VCaP (cell line): ENCODE measurements around the gene NPHS1.

Experiments
- H3K27ac ChIP-seq: fragments of 450-650 bp; 2 replicates; pipeline ENCODE4 v1.5.1; 2017
- TF ChIP-seq, protein P1 (sequence below): fragments of 450-650 bp; conservative IDR thresholded peaks from 2 replicates; pipeline ENCODE4 v1.5.1; 2017; ENCODE audit warnings: mild to moderate bottlenecking, moderate library complexity

The NPHS1 gene

DNA sequence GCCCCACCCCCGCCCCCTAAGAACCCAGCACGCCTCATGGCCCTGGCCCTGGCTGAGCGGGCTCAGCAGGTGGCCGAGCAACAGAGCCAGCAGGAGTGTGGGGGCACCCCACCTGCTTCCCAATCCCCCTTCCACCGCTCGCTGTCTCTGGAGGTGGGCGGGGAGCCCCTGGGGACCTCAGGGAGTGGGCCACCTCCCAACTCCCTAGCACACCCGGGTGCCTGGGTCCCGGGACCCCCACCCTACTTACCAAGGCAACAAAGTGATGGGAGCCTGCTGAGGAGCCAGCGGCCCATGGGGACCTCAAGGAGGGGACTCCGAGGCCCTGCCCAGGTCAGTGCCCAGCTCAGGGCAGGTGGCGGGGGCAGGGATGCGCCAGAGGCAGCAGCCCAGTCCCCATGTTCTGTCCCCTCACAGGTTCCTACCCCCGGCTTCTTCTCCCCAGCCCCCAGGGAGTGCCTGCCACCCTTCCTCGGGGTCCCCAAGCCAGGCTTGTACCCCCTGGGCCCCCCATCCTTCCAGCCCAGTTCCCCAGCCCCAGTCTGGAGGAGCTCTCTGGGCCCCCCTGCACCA, 65.0 kb downstream of the NPHS1 start:
- H3K27ac ChIP-seq: no peak overlapping the region
- TF ChIP-seq, protein P1, sequence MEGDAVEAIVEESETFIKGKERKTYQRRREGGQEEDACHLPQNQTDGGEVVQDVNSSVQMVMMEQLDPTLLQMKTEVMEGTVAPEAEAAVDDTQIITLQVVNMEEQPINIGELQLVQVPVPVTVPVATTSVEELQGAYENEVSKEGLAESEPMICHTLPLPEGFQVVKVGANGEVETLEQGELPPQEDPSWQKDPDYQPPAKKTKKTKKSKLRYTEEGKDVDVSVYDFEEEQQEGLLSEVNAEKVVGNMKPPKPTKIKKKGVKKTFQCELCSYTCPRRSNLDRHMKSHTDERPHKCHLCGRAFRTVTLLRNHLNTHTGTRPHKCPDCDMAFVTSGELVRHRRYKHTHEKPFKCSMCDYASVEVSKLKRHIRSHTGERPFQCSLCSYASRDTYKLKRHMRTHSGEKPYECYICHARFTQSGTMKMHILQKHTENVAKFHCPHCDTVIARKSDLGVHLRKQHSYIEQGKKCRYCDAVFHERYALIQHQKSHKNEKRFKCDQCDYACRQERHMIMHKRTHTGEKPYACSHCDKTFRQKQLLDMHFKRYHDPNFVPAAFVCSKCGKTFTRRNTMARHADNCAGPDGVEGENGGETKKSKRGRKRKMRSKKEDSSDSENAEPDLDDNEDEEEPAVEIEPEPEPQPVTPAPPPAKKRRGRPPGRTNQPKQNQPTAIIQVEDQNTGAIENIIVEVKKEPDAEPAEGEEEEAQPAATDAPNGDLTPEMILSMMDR: no peak

DNA sequence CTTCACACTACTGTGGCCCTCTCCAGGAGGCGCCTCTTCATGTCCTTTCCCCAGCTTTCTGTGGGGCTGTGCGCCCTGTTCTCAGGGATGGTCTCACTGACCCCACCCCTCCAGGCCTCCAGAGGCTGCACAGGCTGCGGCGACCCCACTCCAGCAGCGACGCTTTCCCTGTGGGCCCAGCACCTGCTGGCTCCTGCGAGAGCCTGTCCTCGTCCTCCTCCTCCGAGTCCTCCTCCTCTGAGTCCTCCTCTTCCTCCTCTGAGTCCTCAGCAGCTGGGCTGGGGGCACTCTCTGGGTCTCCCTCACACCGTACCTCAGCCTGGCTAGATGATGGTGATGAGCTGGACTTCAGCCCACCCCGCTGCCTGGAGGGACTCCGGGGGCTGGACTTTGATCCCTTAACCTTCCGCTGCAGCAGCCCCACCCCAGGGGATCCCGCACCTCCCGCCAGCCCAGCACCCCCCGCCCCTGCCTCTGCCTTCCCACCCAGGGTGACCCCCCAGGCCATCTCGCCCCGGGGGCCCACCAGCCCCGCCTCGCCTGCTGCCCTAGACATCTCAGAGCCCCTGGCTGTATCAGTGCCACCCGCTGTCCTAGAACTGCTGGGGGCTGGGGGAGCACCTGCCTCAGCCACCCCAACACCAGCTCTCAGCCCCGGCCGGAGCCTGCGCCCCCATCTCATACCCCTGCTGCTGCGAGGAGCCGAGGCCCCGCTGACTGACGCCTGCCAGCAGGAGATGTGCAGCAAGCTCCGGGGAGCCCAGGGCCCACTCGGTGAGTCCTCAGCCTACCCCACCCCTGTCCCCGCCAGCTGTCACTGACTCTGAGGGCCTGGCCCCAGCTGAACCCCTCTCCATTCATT, 65.8 kb downstream of the NPHS1 start:
- H3K27ac ChIP-seq: no peak overlapping the region
- TF ChIP-seq, protein P1: no peak

DNA sequence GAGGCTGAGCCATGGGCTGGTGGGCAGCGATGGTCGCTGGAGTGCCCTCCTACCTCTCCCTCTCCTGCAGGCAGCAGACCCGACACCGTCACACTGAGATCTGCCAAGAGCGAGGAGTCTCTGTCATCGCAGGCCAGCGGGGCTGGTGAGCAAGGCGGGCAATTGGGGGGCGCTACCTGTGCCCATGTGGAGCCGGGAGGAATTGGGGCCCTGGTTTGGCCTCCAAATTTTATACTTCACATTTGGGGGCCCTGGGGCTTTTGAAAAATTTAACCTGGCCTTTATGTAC, 67.0 kb downstream of the NPHS1 start:
- TF ChIP-seq, protein P1: no peak
- H3K27ac ChIP-seq: no peak overlapping the region

DNA sequence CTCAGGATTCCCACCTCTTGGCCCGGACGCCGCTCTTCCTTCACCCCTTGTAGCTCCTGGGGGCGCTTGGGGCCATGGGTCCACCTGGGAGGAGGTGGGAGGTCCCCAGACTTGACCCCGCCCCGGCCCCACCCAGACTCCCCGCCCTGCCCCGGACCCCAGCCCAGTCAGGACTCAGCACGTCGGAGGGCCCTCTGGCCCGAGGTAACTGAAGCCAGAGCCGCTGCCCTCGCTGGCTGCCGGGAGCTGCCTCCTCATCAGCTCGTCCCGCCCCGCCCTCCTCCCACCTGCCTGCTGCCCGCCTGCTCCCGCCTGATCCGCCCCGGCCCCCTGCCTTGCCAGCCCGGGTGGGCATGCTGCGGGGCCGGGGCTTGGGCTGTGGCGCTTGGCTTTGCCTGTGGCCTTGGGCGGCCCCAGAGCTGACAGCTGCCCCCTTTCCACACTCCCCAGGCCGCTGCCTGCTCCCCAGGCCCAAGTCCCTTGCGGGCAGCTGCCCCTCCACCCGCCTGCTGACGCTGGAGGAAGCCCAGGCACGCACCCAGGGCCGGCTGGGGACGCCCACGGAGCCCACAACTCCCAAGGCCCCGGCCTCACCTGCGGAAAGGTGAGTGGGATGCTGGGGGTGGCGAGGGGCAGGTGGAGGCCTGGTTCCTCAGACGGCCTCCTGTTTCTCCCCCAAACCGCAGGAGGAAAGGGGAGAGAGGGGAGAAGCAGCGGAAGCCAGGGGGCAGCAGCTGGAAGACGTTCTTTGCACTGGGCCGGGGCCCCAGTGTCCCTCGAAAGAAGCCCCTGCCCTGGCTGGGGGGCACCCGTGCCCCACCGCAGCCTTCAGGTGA, 67.6 kb downstream of the NPHS1 start:
- no peak overlapping the region for H3K27ac ChIP-seq
- TF ChIP-seq, protein P1: no peak

DNA sequence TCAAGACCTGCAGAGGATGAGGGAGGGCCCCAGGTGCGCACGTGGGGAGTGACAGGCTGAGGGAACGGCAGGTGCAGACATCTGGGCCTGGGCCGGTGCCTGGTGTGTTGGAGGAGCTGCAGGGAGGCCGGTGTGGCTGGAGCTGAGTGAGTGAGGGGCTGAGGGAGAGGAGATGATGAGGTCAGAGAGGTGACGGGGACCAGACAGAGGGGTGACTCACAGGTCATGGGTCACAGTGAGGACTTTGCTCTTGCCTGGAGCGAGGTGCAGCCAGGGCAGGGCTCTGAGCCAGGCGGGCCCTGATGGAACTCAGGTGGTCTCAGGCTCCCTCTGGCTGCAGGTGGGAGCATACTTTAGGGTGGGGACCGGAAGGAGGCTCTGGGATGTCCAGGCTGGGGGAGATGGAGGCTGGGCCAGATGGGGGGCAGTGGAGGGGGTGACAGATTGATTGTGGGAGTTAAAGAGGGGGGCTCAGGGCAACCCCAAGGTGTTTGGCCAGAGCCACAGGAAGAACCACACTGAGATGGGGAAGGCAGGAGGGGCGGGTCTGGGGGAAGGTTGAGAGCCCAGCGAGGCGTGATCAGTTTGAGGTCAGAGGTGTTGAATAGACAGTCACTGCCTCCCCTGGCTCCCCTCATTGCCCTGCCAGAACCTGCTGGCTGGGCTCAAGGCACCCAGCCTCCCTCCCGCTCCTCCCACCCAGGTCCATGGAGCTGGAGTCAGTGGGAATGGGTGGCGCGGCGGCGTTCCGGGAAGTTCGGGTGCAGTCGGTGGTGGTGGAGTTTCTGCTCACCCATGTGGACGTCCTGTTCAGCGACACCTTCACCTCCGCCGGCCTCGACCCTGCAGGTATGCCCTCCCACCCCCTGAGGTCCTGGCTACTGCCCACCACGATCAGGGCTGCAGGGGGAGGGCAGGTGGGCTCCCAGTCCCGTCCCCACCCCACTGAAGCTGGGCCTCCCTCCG, 68.6 kb downstream of the NPHS1 start:
- TF ChIP-seq, protein P1: no peak
- no peak overlapping the region for H3K27ac ChIP-seq

DNA sequence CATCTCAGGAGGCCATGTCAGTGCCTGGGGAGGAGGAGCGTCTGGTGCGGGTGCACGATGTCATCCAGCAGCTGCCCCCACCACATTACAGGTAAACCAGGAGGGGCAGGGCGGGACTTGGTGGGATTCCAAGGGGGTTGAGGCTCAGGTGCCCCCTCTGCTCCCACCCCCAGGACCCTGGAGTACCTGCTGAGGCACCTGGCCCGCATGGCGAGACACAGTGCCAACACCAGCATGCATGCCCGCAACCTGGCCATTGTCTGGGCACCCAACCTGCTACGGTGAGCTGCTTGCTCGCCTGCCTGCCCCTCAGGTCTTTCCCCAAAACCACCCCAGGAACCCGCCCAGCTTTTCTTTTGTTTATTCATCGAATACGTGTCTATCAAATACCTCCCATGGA, 69.7 kb downstream of the NPHS1 start:
- TF ChIP-seq, protein P1: no peak
- no peak overlapping the region for H3K27ac ChIP-seq
